GM23338 (cell line): ENCODE measurements around the gene ZNF223. TPM values are rescaled to one million over a fixed set of nuclear protein-coding genes. Genes with fewer than 3 reads are reported as not detected.

Experiments used
- ATAC-seq: fragments of 200-7000 bp; cut with Tn5 transposase; 3 replicates; pipeline ENCODE4 v1.9.1; 2020
- DNase-seq: peaks from one replicate; pipeline ENCODE4 v3.0.0-alpha.2; 2015; ENCODE audit warnings: low spot score
- H2AFZ ChIP-seq: fragments of 200-600 bp; sonication (generic); 2 replicates; pipeline ENCODE4 v1.8.0; 2016; ENCODE audit warnings: antibody characterized with exemption, mild to moderate bottlenecking, moderate library complexity
- H3F3A ChIP-seq: fragments of 200-600 bp; sonication (generic); replicated peaks from 2 replicates; pipeline ENCODE4 v1.8.0; 2017; ENCODE audit warnings: antibody characterized with exemption, mixed run types, low read depth
- H3K27ac ChIP-seq: fragments of 200-600 bp; sonication (generic); 2 replicates; pipeline ENCODE4 v1.6.1; 2016; ENCODE audit warnings: low read depth
- H3K27me3 ChIP-seq: fragments of 200-600 bp; sonication (generic); 2 replicates; pipeline ENCODE4 v1.8.0; 2016; ENCODE audit warnings: mild to moderate bottlenecking, mixed run types, moderate library complexity; ENCODE audit not compliant: insufficient read depth
- H3K36me3 ChIP-seq: fragments of 200-600 bp; sonication (generic); 2 replicates; pipeline ENCODE4 v1.8.0; 2016; ENCODE audit warnings: mild to moderate bottlenecking; ENCODE audit not compliant: insufficient read depth
- H3K4me1 ChIP-seq: fragments of 200-600 bp; sonication (generic); 2 replicates; pipeline ENCODE4 v1.8.0; 2016; ENCODE audit warnings: mild to moderate bottlenecking, moderate library complexity; ENCODE audit not compliant: insufficient read depth
- H3K4me2 ChIP-seq: fragments of 200-600 bp; sonication (generic); 2 replicates; pipeline ENCODE4 v1.7.1; 2017; ENCODE audit warnings: mixed run types
- H3K4me3 ChIP-seq: fragments of 200-600 bp; sonication (generic); 2 replicates; pipeline ENCODE4 v1.6.1; 2016; ENCODE audit warnings: mixed run types
- H3K79me2 ChIP-seq: fragments of 200-600 bp; sonication (generic); replicated peaks from 2 replicates; pipeline ENCODE4 v1.8.0; 2017; ENCODE audit warnings: mild to moderate bottlenecking; ENCODE audit not compliant: insufficient read depth
- H3K9me2 ChIP-seq: fragments of 200-600 bp; sonication (generic); 2 replicates; pipeline ENCODE4 v1.8.0; 2017; ENCODE audit not compliant: insufficient read depth
- H4K20me1 ChIP-seq: fragments of 200-600 bp; sonication (generic); replicated peaks from 2 replicates; pipeline ENCODE4 v1.8.0; 2017; ENCODE audit warnings: mild to moderate bottlenecking; ENCODE audit not compliant: insufficient read depth
- H3K27ac Mint-ChIP-seq: 2 replicates; pipeline ENCODE4 v1.8.0; 2020; ENCODE audit warnings: inconsistent platforms, mild to moderate bottlenecking, moderate library complexity, mixed read lengths
- H3K27me3 Mint-ChIP-seq: 3 replicates; pipeline ENCODE4 v1.8.0; 2022; ENCODE audit warnings: low read depth, mild to moderate bottlenecking, moderate library complexity, mixed read lengths, inconsistent platforms; ENCODE audit not compliant: insufficient read depth, poor library complexity
- H3K36me3 Mint-ChIP-seq: 3 replicates; pipeline ENCODE4 v1.8.0; 2021; ENCODE audit warnings: low read depth, mild to moderate bottlenecking, inconsistent platforms, moderate library complexity, mixed read lengths
- H3K4me1 Mint-ChIP-seq: 3 replicates; pipeline ENCODE4 v1.8.0; 2020; ENCODE audit warnings: mild to moderate bottlenecking, inconsistent platforms, mixed read lengths
- H3K4me3 Mint-ChIP-seq: 3 replicates; pipeline ENCODE4 v1.8.0; 2021; ENCODE audit warnings: moderate library complexity, mild to moderate bottlenecking, inconsistent platforms, mixed read lengths
- H3K9me3 Mint-ChIP-seq: 3 replicates; pipeline ENCODE4 v1.8.0; 2020; ENCODE audit warnings: moderate library complexity, mild to moderate bottlenecking, inconsistent platforms, mixed read lengths
- CREB1 ChIP-seq: fragments of 250-450 bp; sonication (Bioruptor Pico); IDR thresholded peaks from 2 replicates; pipeline ENCODE4 v1.5.0; 2020; ENCODE audit warnings: low read depth, mild to moderate bottlenecking, moderate library complexity
- CTCF ChIP-seq, 2 experiments: fragments of 200-600 bp in 1 of 2; sonication (generic) in 1 of 2; conservative IDR thresholded peaks; 2 replicates each; pipeline versions ENCODE4 v1.5.1 to v1.6.1; 2016 to 2017; ENCODE audit warnings: antibody characterized with exemption in 2 of 2, low read depth in 2 of 2, mild to moderate bottlenecking in 2 of 2, moderate library complexity in 1 of 2
- EZH2 ChIP-seq: fragments of 200-600 bp; sonication (generic); IDR thresholded peaks from one replicate; pipeline ENCODE4 v1.8.0; 2017; ENCODE audit warnings: antibody characterized with exemption, mild to moderate bottlenecking, low read depth; ENCODE audit not compliant: unreplicated experiment
- EZH2phosphoT487 ChIP-seq: fragments of 200-600 bp; sonication (generic); IDR thresholded peaks from one replicate; pipeline ENCODE4 v1.8.1; 2018; ENCODE audit warnings: antibody characterized with exemption; ENCODE audit not compliant: unreplicated experiment
- JUNB ChIP-seq: IDR thresholded peaks from one replicate; pipeline ENCODE4 v1.6.1; 2016; ENCODE audit warnings: antibody characterized with exemption; ENCODE audit not compliant: unreplicated experiment
- NANOG ChIP-seq: IDR thresholded peaks from 2 replicates; pipeline ENCODE4 v1.6.1; 2016; ENCODE audit warnings: antibody characterized with exemption, borderline replicate concordance
- POLR2AphosphoS5 ChIP-seq: IDR thresholded peaks from 2 replicates; pipeline ENCODE4 v1.6.1; 2016; ENCODE audit warnings: antibody characterized with exemption, low read depth
- REST ChIP-seq: IDR thresholded peaks from one replicate; pipeline ENCODE4 v1.6.1; 2018; ENCODE audit warnings: antibody characterized with exemption; ENCODE audit not compliant: unreplicated experiment
- STAT1 ChIP-seq: IDR thresholded peaks from one replicate; pipeline ENCODE4 v1.6.1; 2016; ENCODE audit warnings: antibody characterized with exemption; ENCODE audit not compliant: unreplicated experiment
- ZNF114 ChIP-seq: fragments of 250-450 bp; sonication (Bioruptor Pico); IDR thresholded peaks from 2 replicates; pipeline ENCODE4 v1.5.0; 2020; ENCODE audit warnings: mild to moderate bottlenecking, moderate library complexity
- ZNF331 ChIP-seq: fragments of 250-450 bp; sonication (Bioruptor Pico); IDR thresholded peaks from 2 replicates; pipeline ENCODE4 v1.5.0; 2020; ENCODE audit warnings: low read depth, mild to moderate bottlenecking, moderate library complexity
- long read RNA-seq: library from polyadenylated mRNA; unstranded; transcript quantifications from one replicate; pipeline ENCODE4 v2.0.0, GENCODE V29; 2020; ENCODE audit not compliant: unreplicated experiment
- polyA plus RNA-seq: library from polyadenylated mRNA; unstranded; fragments of >200 nt; fragmentation: Nextera tagmentation; extraction: Ambion mirVana; gene quantifications from 2 replicates; pipeline ENCODE4 v1.2.1, GENCODE V29; 2016
- total RNA-seq: library from RNA; depleted of rRNA; stranded (reverse); fragments of >200 nt; shearing (Covaris generic); gene quantifications from 2 replicates; pipeline ENCODE4 v1.2.3, GENCODE V29; 2014; rRNA removed
- TF ChIP-seq, protein P1 (sequence below): fragments of 250-450 bp; sonication (Bioruptor Pico); IDR thresholded peaks from 2 replicates; pipeline ENCODE4 v1.5.0; 2020; ENCODE audit warnings: mild to moderate bottlenecking, moderate library complexity
- TF ChIP-seq, protein P2 (sequence below): IDR thresholded peaks from 2 replicates; pipeline ENCODE4 v1.6.1; 2016; ENCODE audit warnings: antibody characterized with exemption

The ZNF223 gene
- total RNA-seq (5.8 and 8.2 TPM in 2 replicates), polyA plus RNA-seq (3.3 TPM in 2 replicates)
- long read RNA-seq, partial matches to known transcripts, result 0 of 3 reads
- long read RNA-seq, other reads (novel, unspliced or antisense), result 0 of 3 reads

- H3K36me3 ChIP-seq, result peaks cover 4% of the 10 kb centered on the region; the same call in 1 of the 2 replicates
- H3K27ac ChIP-seq, result peak within 1 kb of the TSS; percentile 78; the same call in 1 of the 2 replicates
- ATAC-seq, result peak; percentile 98
Measured at GRCh38 chr19:44051650-44052402, at the start of gene ZNF223. ZNF223 (plus strand) TSS chr19:44052036; CDS start chr19:44055177, 3,141 bp downstream.

More at GRCh38 chr19:44051650-44052402, at the start of gene ZNF223:
- H2AFZ ChIP-seq, result peak within 1 kb of the TSS; percentile 39
- Mint-ChIP-seq H3K9me3 (0 out of 3 replicates have a peak, but pooled peaks cover 3% of the 10 kb centered on the region), H3K27me3 (peaks cover 7% of the 10 kb centered on the region), H3K27ac (peak within 1 kb of the TSS; percentile 98), H3K4me1 (peaks cover 7% of the 10 kb centered on the region; the same call in 2 of the 3 replicates), H3K36me3 (peaks cover 18% of the 10 kb centered on the region), H3K4me3 (peak within 1 kb of the TSS; percentile 98)
- H3K4me1 ChIP-seq, result no peaks in the 10 kb centered on the region
- no peaks in the 10 kb centered on the region for H3K9me2 ChIP-seq
- H3K79me2 ChIP-seq, result peaks cover 7% of the 10 kb centered on the region
- TF ChIP-seq ZNF331 (CRISPR knock-in tag), result no peak
- no peak for TF ChIP-seq EZH2phosphoT487
- no peak for TF ChIP-seq JUNB
- no peak for TF ChIP-seq EZH2
- peak; percentile 53 for TF ChIP-seq CREB1 (CRISPR knock-in tag)
- TF ChIP-seq STAT1, result no peak
- TF ChIP-seq, protein P1, sequence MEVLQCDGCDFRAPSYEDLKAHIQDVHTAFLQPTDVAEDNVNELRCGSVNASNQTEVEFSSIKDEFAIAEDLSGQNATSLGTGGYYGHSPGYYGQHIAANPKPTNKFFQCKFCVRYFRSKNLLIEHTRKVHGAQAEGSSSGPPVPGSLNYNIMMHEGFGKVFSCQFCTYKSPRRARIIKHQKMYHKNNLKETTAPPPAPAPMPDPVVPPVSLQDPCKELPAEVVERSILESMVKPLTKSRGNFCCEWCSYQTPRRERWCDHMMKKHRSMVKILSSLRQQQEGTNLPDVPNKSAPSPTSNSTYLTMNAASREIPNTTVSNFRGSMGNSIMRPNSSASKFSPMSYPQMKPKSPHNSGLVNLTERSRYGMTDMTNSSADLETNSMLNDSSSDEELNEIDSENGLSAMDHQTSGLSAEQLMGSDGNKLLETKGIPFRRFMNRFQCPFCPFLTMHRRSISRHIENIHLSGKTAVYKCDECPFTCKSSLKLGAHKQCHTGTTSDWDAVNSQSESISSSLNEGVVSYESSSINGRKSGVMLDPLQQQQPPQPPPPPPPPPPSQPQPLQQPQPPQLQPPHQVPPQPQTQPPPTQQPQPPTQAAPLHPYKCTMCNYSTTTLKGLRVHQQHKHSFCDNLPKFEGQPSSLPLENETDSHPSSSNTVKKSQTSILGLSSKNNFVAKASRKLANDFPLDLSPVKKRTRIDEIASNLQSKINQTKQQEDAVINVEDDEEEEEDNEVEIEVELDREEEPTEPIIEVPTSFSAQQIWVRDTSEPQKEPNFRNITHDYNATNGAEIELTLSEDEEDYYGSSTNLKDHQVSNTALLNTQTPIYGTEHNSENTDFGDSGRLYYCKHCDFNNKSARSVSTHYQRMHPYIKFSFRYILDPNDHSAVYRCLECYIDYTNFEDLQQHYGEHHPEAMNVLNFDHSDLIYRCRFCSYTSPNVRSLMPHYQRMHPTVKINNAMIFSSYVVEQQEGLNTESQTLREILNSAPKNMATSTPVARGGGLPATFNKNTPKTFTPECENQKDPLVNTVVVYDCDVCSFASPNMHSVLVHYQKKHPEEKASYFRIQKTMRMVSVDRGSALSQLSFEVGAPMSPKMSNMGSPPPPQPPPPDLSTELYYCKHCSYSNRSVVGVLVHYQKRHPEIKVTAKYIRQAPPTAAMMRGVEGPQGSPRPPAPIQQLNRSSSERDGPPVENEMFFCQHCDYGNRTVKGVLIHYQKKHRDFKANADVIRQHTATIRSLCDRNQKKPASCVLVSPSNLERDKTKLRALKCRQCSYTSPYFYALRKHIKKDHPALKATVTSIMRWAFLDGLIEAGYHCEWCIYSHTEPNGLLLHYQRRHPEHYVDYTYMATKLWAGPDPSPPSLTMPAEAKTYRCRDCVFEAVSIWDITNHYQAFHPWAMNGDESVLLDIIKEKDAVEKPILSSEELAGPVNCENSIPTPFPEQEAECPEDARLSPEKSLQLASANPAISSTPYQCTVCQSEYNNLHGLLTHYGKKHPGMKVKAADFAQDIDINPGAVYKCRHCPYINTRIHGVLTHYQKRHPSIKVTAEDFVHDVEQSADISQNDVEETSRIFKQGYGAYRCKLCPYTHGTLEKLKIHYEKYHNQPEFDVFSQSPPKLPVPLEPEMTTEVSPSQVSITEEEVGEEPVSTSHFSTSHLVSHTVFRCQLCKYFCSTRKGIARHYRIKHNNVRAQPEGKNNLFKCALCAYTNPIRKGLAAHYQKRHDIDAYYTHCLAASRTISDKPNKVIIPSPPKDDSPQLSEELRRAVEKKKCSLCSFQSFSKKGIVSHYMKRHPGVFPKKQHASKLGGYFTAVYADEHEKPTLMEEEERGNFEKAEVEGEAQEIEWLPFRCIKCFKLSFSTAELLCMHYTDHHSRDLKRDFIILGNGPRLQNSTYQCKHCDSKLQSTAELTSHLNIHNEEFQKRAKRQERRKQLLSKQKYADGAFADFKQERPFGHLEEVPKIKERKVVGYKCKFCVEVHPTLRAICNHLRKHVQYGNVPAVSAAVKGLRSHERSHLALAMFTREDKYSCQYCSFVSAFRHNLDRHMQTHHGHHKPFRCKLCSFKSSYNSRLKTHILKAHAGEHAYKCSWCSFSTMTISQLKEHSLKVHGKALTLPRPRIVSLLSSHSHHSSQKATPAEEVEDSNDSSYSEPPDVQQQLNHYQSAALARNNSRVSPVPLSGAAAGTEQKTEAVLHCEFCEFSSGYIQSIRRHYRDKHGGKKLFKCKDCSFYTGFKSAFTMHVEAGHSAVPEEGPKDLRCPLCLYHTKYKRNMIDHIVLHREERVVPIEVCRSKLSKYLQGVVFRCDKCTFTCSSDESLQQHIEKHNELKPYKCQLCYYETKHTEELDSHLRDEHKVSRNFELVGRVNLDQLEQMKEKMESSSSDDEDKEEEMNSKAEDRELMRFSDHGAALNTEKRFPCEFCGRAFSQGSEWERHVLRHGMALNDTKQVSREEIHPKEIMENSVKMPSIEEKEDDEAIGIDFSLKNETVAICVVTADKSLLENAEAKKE (CRISPR knock-in tag), result no peak
- TF ChIP-seq REST, result no peak
- TF ChIP-seq CTCF (conservative IDR thresholded peaks at IDR 0.05; ENCODE audit: low read depth in 2 of 2), result no peak
- TF ChIP-seq, protein P2, sequence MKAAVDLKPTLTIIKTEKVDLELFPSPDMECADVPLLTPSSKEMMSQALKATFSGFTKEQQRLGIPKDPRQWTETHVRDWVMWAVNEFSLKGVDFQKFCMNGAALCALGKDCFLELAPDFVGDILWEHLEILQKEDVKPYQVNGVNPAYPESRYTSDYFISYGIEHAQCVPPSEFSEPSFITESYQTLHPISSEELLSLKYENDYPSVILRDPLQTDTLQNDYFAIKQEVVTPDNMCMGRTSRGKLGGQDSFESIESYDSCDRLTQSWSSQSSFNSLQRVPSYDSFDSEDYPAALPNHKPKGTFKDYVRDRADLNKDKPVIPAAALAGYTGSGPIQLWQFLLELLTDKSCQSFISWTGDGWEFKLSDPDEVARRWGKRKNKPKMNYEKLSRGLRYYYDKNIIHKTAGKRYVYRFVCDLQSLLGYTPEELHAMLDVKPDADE, result peak; percentile 99
- TF ChIP-seq NANOG, result no peak
- no peak for TF ChIP-seq ZNF114 (CRISPR knock-in tag)
- peak; percentile 81 for TF ChIP-seq POLR2AphosphoS5
- no peaks in the 10 kb centered on the region; the same call in 1 of the 2 replicates for H3K27me3 ChIP-seq
- H4K20me1 ChIP-seq, result no peaks in the 10 kb centered on the region
- peak within 1 kb of the TSS; percentile 63 for H3K4me3 ChIP-seq
- H3F3A ChIP-seq, result no peaks in the 10 kb centered on the region
- peak; percentile 99 for DNase-seq
- peak within 1 kb of the TSS; percentile 77 for H3K4me2 ChIP-seq
